ENCODE measurements around the gene B4GALT4.
"Not testable (repeated sequence)": the region's sequence is repeated elsewhere in the genome, so short reads cannot be mapped to it uniquely, and the experiment has no call there.

GRCh38 chr3:119164745-119165144 is 75.9 kb downstream of the B4GALT4 start:
- TF ChIP-seq EZH2 (IDR thresholded peaks at IDR 0.05; ENCODE audit: insufficient read depth, poor library complexity, severe bottlenecking); EZH2phosphoT487 (IDR thresholded peaks at IDR 0.05; ENCODE audit: insufficient read depth, low read depth): not testable (repeated sequence)
